Bronchial epithelial cell (primary cell): ENCODE data around the gene CTNND2. TPM values are rescaled to one million over a fixed set of nuclear protein-coding genes. Genes with fewer than 3 reads are reported as not detected.

Experiments
- DNase-seq: peaks from one replicate; pipeline ENCODE4 v3.0.0-alpha.2; 2010; ENCODE audit warnings: low read depth
- FAIRE-seq: peaks from 2 replicates; lab custom pipeline; 2011; peaks lifted over from hg19 to GRCh38; lab: Jason Lieb, UNC
- H3K27me3 ChIP-seq: 2 replicates; pipeline ENCODE4 v1.5.1; 2011; ENCODE audit warnings: low read length; ENCODE audit not compliant: control insufficient read depth, insufficient read depth
- H3K36me3 ChIP-seq: 2 replicates; pipeline ENCODE4 v1.5.1; 2011; ENCODE audit warnings: low read length; ENCODE audit not compliant: control insufficient read depth, insufficient read depth
- H3K4me3 ChIP-seq: 2 replicates; pipeline ENCODE4 v1.5.1; 2011; ENCODE audit warnings: mild to moderate bottlenecking, low read depth, low read length, control low read depth
- CTCF ChIP-seq: IDR thresholded peaks from 2 replicates; pipeline ENCODE4 v1.5.1; 2011; ENCODE audit warnings: mild to moderate bottlenecking, moderate library complexity, low read length, control low read depth, inconsistent platforms; ENCODE audit not compliant: insufficient read depth, severe bottlenecking
- total RNA-seq: library from RNA; depleted of rRNA; stranded (reverse); fragments of >200 nt; gene quantifications from 2 replicates; pipeline ENCODE4 v1.2.1, GENCODE V29; 2014

CTNND2 gene
- total RNA-seq, 1 donor from 2014 or later, result not detected

- H3K4me3 ChIP-seq, result no peak overlapping the region
- DNase-seq (no peak), FAIRE-seq (no peak)
- no peak for TF ChIP-seq CTCF
- H3K27me3 ChIP-seq, result no peaks in the 10 kb centered on the region
- H3K36me3 ChIP-seq, result no peaks in the 10 kb centered on the region
Measured at GRCh38 chr5:11261241-11261640, 643.0 kb downstream of the CTNND2 start.

- H3K27me3 ChIP-seq, result no peaks in the 10 kb centered on the region
- H3K4me3 ChIP-seq, result no peak overlapping the region
- FAIRE-seq, result no peak
- no peak for TF ChIP-seq CTCF
- no peak for DNase-seq
- no peaks in the 10 kb centered on the region for H3K36me3 ChIP-seq
Measured at GRCh38 chr5:11258001-11258400, 646.2 kb downstream of the CTNND2 start.

- Histone ChIP-seq H3K4me3 (no peak overlapping the region), H3K27me3 (no peaks in the 10 kb centered on the region), H3K36me3 (no peaks in the 10 kb centered on the region)
- FAIRE-seq (no peak), DNase-seq (no peak)
- TF ChIP-seq CTCF, result no peak
Measured at GRCh38 chr5:11252523-11252922, 651.7 kb downstream of the CTNND2 start.

- no peaks in the 10 kb centered on the region for H3K36me3 ChIP-seq
- H3K4me3 ChIP-seq, result no peak overlapping the region
- H3K27me3 ChIP-seq, result no peaks in the 10 kb centered on the region
- TF ChIP-seq CTCF, result no peak
- DNase-seq (no peak), FAIRE-seq (no peak)
Measured at GRCh38 chr5:11252075-11252474, 652.2 kb downstream of the CTNND2 start.

GRCh38 chr5:11251247-11251646 is 653.0 kb downstream of the CTNND2 start:
- Histone ChIP-seq H3K4me3 (no peak overlapping the region), H3K36me3 (no peaks in the 10 kb centered on the region), H3K27me3 (no peaks in the 10 kb centered on the region)
- FAIRE-seq (no peak), DNase-seq (peak; percentile 89)
- no peak for TF ChIP-seq CTCF

GRCh38 chr5:11248966-11249365 is 655.3 kb downstream of the CTNND2 start:
- TF ChIP-seq CTCF, result no peak
- DNase-seq (no peak), FAIRE-seq (peak; percentile 13)
- H3K4me3 ChIP-seq, result no peak overlapping the region
- H3K27me3 ChIP-seq, result no peaks in the 10 kb centered on the region
- H3K36me3 ChIP-seq, result no peaks in the 10 kb centered on the region
